HG03095 (cell line): ENCODE data around the gene KIAA0513.

Source experiments
- ATAC-seq: cut with Tn5 transposase; IDR thresholded peaks from one replicate; pipeline ENCODE4 v1.9.1; 2021; ENCODE audit warnings: moderate library complexity; ENCODE audit not compliant: unreplicated experiment

The KIAA0513 gene

DNA sequence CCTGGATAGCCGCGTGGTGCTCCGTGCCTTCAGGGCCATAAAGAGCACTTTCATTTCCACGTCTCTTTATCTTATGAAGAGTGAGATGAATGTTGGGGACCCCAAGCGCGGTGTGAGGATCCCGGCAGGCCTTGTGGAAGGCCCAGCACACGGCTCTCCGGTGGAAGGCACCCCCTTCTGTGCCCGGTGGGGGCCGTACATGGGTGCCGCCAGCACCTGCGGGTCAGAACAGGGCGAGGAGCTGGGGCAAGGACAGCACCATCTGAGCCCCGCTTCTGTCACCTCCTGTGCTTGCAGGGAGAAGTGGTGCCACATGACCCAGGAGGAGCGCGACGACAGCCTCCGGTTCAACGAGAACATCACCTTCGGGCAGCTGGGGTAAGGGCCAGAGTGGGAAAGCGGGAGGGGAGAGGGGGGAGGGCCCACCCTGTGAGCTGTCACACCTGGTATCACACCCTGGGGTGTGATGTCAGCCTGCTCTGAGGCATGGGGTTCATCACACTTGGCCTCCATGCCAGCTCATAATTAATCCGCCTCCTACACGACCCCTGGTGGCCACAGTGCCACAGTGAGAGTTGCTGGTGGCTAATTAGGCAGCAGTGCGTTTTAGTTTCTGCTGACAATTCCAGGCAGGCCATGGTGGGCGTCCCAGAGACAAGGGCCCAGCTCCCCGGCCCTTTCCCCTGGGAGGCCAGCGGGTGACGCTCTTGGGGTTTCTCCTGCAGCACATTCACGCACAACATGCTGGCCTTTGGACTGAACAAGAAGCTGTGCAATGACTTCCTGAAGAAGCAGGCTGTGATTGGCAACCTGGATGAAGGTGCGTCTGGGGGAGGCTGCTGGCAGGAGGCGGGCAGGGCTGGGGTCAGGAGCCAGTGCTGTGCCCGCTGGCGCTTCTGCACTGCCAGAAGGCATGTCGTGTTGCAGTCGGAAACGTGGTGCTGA, 59.0 kb downstream of the KIAA0513 start:
- no peak for ATAC-seq

DNA sequence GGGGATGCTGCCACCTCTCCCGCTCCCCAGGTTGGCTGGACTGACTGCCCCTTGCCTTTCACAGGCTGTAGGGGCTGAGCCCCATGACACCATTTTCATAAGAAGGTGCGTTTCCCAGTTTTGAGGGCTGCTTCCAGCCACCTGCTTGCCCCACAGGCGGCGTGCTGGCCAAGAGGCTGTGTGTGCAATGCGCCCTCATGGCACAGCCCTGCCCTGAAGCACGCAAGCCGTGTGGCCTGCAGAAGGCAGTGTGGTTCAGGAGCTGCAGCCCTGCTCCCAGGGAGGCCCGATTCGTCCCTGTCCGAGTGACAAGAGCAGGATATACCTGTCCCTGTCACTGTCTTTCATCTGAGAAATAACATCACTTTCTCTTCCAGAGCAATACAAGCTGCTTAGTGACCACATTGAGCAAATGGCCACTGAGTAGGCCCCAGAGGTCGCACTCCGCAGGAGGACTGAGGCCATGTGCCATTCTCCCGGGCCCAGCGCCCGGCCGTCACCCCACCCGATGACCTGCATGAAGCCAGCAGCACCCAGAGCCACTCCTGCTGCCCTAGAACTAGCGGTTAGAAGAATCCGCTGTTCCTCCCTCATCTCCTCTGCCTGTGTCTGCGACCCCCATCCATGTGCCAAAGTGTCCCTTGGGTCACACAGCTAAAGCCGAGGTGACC, 60.4 kb downstream of the KIAA0513 start:
- no peak for ATAC-seq

GRCh38 chr16:85088570-85089199, 61.1 kb downstream of the KIAA0513 start:
- no peak for ATAC-seq

DNA sequence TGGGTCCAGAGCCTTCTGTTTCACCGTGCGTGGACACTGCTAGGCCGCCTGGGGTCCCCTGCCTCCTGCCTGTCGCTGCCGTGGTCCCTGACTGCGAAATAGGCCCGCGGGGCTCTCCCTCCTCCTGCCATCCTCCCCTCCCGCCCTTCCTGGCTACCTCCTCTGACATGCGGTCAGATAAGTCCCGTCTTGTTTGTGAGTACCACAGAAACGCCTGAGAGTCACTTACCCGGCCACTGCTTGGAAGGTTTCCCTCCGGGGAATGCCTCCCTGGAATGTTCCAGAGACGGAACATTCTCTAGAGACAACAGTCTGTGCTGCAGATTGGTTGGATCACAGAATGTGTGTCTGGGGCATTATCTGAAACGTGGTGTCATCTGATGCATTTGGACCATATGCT, 61.9 kb downstream of the KIAA0513 start:
- ATAC-seq: no peak

DNA sequence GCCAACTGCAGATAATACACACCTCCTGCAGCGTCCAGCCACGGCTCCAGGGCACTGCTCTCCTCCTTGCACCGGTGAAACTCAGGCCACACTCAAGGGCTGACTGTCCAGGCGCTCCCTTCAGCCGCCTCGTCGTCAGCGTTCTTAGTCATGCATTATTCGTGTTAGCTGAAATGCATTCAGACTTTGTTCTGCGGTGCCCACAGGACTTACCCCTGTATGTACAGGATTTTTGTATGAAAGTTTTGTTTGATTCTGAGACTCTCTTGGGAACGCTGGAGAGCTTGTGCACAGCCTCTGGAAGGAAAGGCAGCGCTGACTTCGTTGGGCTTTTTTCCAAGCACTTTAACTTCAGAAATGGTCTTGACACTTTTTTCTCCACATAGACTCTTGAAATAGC, 62.6 kb downstream of the KIAA0513 start:
- ATAC-seq: no peak

DNA sequence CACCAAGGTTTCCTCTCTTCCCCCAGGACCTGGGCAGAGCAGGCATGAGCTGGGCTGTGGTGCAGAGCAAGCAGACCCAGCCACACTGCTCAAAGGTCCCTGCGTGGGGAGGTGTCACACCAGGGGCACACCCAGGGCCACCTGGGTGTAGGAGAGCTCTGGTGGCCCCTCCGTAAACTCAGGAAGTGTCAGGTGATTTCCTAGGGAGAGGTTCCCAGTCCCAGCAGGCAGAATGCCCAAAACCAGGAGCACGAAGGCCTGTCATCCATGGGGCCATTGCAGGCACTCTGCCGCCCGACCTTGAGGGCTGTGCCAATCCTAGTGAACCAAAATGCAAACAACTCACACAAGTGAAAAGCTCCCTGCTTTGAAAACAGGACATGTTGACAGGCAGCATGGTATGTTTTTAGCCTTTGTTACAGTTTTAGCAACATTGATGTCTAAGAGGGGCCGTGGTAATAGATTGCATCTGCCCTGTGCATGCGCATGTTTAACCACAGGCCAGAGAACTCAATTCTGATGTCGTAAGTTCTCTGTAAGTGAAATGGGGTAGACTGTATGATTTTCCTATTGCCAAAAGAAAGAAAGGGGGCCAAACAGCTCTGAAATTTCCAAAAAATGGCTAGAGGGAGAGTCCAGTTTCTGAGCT, 63.4 kb downstream of the KIAA0513 start:
- ATAC-seq: no peak

- no peak for ATAC-seq
Observed at GRCh38 chr16:85091522-85091910, 63.9 kb downstream of the KIAA0513 start.

- no peak for ATAC-seq
Observed at GRCh38 chr16:85092309-85092708, 64.7 kb downstream of the KIAA0513 start.

DNA sequence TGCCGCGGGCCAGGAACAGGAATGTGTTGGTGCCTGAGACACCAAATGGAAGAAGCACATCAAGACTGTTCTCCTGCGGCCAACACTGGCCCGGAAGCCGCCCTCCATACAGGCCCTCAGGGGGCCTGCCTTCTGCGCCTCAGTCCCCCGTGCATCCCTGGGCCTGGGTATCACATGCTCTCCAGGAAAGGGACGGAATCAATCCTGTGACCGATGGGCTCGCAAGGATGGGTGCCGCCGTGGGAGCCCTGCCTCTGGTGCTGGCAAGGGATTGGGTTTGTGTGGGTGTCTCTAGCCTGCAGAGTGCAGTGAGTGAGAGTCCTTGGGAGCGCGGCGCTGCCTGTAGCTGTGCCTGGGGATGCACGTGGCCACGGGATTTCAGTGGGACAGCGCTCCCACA, 65.3 kb downstream of the KIAA0513 start:
- no peak for ATAC-seq

- ATAC-seq: no peak
Observed at GRCh38 chr16:85093705-85094104, 66.1 kb downstream of the KIAA0513 start.

GRCh38 chr16:85094176-85094805, 66.7 kb downstream of the KIAA0513 start:
- no peak for ATAC-seq

GRCh38 chr16:85094812-85095211, 67.2 kb downstream of the KIAA0513 start:
- ATAC-seq: no peak

- no peak for ATAC-seq
Observed at GRCh38 chr16:85096921-85097320, 69.3 kb downstream of the KIAA0513 start.

DNA sequence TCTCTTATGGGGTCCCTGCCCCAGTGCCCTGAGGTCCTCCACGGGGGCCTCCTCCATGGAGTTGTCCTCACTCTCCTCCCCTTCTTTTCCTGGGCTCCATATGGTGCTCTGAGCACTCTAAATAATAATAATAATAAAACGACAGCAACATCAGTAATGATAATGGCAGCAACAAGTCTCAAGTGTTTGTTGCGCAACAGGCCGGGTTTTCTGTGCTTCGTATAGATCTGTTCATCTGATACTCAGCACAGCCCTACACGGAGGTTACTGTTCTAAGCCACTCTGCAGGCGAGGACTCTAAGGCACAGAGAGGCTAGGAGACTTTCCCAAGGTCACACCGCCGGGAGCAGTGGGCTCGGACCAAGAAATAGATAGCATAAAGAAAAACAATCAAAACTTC, 71.0 kb downstream of the KIAA0513 start:
- ATAC-seq: no peak

DNA sequence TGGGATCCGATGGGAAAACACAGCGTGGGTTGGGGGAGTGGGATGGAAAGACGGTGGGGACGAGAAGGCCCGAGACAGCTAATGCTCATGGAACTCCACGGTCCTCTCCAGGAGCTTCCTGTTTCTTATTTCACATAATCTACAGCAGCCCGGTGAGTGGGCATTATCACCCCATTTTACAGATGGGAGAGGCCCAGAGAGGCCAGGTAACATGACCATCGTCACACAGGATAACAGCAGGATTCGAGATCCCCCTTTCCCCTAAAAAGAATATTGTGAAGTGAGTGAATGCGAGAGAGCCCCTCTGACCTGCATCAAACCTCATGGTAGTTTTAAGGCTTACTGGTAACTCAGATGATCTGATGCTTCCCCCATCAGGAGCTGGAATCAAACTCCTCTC, 72.7 kb downstream of the KIAA0513 start:
- ATAC-seq: no peak

- ATAC-seq: no peak
Observed at GRCh38 chr16:85101956-85102630, 74.5 kb downstream of the KIAA0513 start.

DNA sequence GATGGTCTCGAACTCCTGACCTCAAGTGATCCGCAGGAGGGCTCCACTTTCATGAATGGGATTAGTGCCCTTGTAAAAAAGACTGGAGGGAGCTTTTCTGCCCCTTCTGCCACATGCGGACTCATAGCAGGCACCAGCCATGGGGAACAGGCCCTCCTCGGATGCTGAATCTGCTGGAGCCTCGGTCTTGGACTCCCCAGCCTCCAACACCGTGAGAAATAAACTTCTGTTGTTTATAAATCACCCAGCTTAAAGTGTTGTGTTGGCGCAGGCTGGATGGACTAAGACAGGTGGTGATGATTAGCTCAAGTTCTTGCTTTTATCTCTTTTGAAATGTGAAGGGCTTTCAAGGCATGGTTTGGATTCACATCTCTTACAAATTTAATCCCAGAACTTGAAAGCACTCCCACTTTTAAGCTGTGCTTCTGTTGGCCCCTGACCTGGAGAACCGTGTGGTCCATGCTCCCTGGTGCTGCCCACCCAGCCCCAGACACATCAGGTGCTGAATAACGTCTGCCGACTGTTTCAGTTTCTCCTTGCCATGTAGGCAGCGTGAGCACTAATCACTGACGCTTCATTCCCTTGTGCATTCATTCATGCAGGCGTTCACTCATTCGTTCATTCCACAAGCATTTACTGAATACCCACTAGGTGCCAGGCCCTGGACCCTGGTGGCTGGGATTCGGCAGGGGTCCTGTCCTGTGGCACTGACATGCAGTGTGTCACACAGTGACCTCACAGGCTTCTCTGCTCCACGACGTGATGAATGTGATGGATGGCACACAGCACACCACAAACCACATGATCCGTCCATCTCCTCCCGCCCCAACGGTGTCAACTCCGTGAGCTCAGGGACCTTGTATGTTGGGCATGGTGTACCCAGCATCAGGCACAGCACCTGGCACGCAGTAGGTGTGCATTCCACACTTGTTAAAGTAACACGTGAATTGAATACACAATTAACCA, 75.8 kb downstream of the KIAA0513 start:
- no peak for ATAC-seq

DNA sequence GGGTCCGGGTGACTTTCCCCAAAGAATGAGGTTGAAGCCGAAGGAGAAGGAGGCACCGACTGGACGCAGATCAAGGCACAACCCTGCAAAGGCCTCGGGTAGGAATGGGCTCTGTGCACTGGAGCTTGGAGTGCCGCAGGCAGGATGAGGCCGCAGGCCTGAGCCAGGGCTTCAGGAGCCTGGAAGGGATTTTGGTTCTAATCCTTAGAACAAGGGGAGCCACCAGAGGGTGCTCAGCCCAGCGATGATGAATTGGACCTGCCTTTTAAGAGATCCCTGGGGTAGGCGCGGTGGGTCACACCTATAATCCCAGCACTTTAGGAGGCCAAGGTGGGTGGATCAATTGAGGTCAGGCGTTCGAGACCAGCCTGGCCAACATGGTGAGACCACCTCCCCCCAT, 76.6 kb downstream of the KIAA0513 start:
- no peak for ATAC-seq

DNA sequence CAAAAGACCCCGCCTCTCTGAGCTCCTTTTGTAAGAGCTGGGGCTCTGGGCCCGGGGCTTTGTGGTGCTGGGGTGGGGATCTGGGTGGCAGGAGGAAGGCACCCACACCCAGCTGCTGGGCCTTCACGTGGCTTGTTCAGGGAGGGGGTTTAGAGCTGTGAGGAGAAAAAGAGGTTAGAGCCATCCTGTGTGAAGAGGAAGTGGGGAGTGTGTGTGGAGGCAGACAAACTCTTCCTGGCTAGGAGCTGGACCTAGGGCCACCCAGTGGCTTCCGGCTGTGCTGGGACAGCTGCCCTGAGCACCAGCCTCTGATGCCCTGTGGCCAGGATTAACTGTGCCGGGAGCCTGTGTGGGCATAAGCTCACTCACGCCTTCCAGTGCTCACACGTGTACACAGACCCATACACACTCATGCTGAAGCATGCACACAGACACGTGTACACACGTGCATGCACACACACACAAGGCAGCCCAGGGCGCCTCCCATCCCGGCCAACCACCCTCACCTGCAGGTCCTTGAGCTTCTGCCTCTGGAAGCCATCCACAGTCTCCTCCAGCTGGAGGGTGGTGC, 77.3 kb downstream of the KIAA0513 start:
- ATAC-seq: no peak
